HepG2 (cell line): ENCODE measurements around the gene S100A8. TPM values are rescaled to one million over a fixed set of nuclear protein-coding genes. Genes with fewer than 3 reads are reported as not detected.

ENCODE experiments used
- ATAC-seq: fragments of 200-7000 bp; cut with Tn5 transposase; 3 replicates; pipeline ENCODE4 v1.9.1; 2020; ENCODE audit warnings: mild to moderate bottlenecking, moderate library complexity
- BruUV-seq: library from RNA; stranded (reverse); fragments of 400-500 nt; replicated peaks from 2 replicates; lab custom pipeline; 2021; lab: Mats Ljungman, UMichigan
- CTCF ChIA-PET: fragments of 300-600 bp; formaldehyde crosslinking; extraction: SDS; loops from one replicate; lab custom pipeline; 2021; ENCODE audit warnings: low total read pairs, inconsistent platforms, low intra/inter-chr PET ratio; lab: Yijun Ruan, JAX
- POLR2A ChIA-PET: fragments of 350-600 bp; sonication (Branson Sonifier 250); formaldehyde crosslinking; loops from one replicate; lab custom pipeline; 2020; ENCODE audit warnings: antibody characterized with exemption, inconsistent platforms; lab: Yijun Ruan, JAX
- DNase-seq: peaks from one replicate; pipeline ENCODE4 v3.0.0-alpha.2; 2015; ENCODE audit warnings: low spot score
- FAIRE-seq: peaks from 3 replicates; lab custom pipeline; 2011; peaks lifted over from hg19 to GRCh38; lab: Jason Lieb, UNC
- H2AFZ ChIP-seq: one replicate; pipeline ENCODE4 v1.6.1; 2011; ENCODE audit warnings: low read length, inconsistent platforms
- H3K27ac ChIP-seq: fragments of 300-600 bp; 3 replicates; pipeline ENCODE4 v1.8.0; 2011; ENCODE audit warnings: mixed run types, mild to moderate bottlenecking, mixed read lengths, low read length, inconsistent platforms; ENCODE audit not compliant: insufficient read depth; ENCODE audit errors: extremely low read length
- H3K27me3 ChIP-seq, 2 experiments: fragments of 200-600 bp in 1 of 2; 2 replicates in 1 of 2; 3 replicates in 1 of 2; pipeline versions ENCODE4 v1.6.0 to v1.8.0; 2011; ENCODE audit warnings: low read length in 2 of 2, mild to moderate bottlenecking in 2 of 2, moderate library complexity in 2 of 2, inconsistent platforms in 1 of 2; ENCODE audit not compliant: insufficient read depth in 2 of 2, control insufficient read depth in 1 of 2
- H3K36me3 ChIP-seq, 2 experiments: fragments of 200-600 bp in 1 of 2; replicated peaks in 1 of 2; 2 replicates in 1 of 2; 3 replicates in 1 of 2; pipeline versions ENCODE4 v1.5.1 to v1.8.0; 2011; ENCODE audit warnings: low read length in 2 of 2, inconsistent platforms in 1 of 2; ENCODE audit not compliant: insufficient read depth in 2 of 2, control insufficient read depth in 1 of 2
- H3K4me1 ChIP-seq: 2 replicates; pipeline ENCODE4 v1.5.1; 2012; ENCODE audit warnings: low read length, inconsistent platforms; ENCODE audit not compliant: insufficient read depth
- H3K4me2 ChIP-seq: 2 replicates; pipeline ENCODE4 v1.6.0; 2011; ENCODE audit warnings: low read depth, low read length, inconsistent platforms
- H3K4me3 ChIP-seq, 3 experiments: fragments of 200-600 bp in 1 of 3; sonication (generic), shearing (Covaris generic) in 1 of 3; replicated peaks in 1 of 3; 2 replicates each; pipeline ENCODE4 v1.5.1; 2011 to 2016; ENCODE audit warnings: low read length in 3 of 3, inconsistent platforms in 2 of 3, low read depth in 2 of 3, mild to moderate bottlenecking in 2 of 3, control low read depth in 1 of 3, mixed read lengths in 1 of 3; ENCODE audit not compliant: insufficient read depth in 1 of 3
- H3K79me2 ChIP-seq: one replicate; pipeline ENCODE4 v1.6.1; 2011; ENCODE audit warnings: low read length, inconsistent platforms; ENCODE audit not compliant: insufficient read depth
- H3K9ac ChIP-seq: 2 replicates; pipeline ENCODE4 v1.6.0; 2011; ENCODE audit warnings: mild to moderate bottlenecking, low read depth, low read length, inconsistent platforms; ENCODE audit not compliant: insufficient read depth
- H3K9me3 ChIP-seq: 2 replicates; pipeline ENCODE4 v1.5.1; 2012; ENCODE audit warnings: mild to moderate bottlenecking, low read length
- H4K20me1 ChIP-seq: 2 replicates; pipeline ENCODE4 v1.6.0; 2011; ENCODE audit warnings: inconsistent platforms, mild to moderate bottlenecking, low read length, moderate library complexity; ENCODE audit not compliant: insufficient read depth
- ATF3 ChIP-seq: sonication (generic); formaldehyde crosslinking; IDR thresholded peaks from 2 replicates; pipeline ENCODE4 v1.4.0; 2020; ENCODE audit warnings: missing genetic modification reagents
- CSRNP2 ChIP-seq: sonication (generic); formaldehyde crosslinking; conservative IDR thresholded peaks from 2 replicates; pipeline ENCODE4 v1.8.0; 2022; ENCODE audit warnings: low read depth, missing genetic modification reagents
- DDIT3 ChIP-seq: sonication (generic); formaldehyde crosslinking; IDR thresholded peaks from 2 replicates; pipeline ENCODE4 v1.4.0; 2020; ENCODE audit warnings: mild to moderate bottlenecking, missing genetic modification reagents
- JUND ChIP-seq: sonication (generic); formaldehyde crosslinking; IDR thresholded peaks from 2 replicates; pipeline ENCODE4 v1.8.0; 2022; ENCODE audit warnings: mild to moderate bottlenecking, missing genetic modification reagents
- NFE2 ChIP-seq: sonication (generic); formaldehyde crosslinking; IDR thresholded peaks from 2 replicates; pipeline ENCODE4 v1.4.0; 2020; ENCODE audit warnings: missing genetic modification reagents
- ZBTB46 ChIP-seq: sonication (generic); formaldehyde crosslinking; IDR thresholded peaks from 2 replicates; pipeline ENCODE4 v1.4.0; 2020; ENCODE audit warnings: mild to moderate bottlenecking, missing genetic modification reagents, borderline replicate concordance
- ZFP37 ChIP-seq: sonication (generic); formaldehyde crosslinking; IDR thresholded peaks from 2 replicates; pipeline ENCODE4 v1.4.0; 2020; ENCODE audit warnings: missing genetic modification reagents, borderline replicate concordance
- ZNF207 ChIP-seq: fragments of 450-650 bp; IDR thresholded peaks from 2 replicates; pipeline ENCODE4 v1.6.1; 2016; ENCODE audit warnings: antibody characterized with exemption, borderline replicate concordance
- ZNF282 ChIP-seq: fragments of 450-650 bp; IDR thresholded peaks from 2 replicates; pipeline ENCODE4 v1.6.1; 2018; ENCODE audit not compliant: partially characterized antibody
- ZNF362 ChIP-seq: sonication (generic); formaldehyde crosslinking; IDR thresholded peaks from 2 replicates; pipeline ENCODE4 v1.4.0; 2020; ENCODE audit warnings: missing genetic modification reagents, mild to moderate bottlenecking, borderline replicate concordance
- ZNF616 ChIP-seq: sonication (generic); formaldehyde crosslinking; IDR thresholded peaks from 2 replicates; pipeline ENCODE4 v1.5.0; 2020; ENCODE audit warnings: low read depth, mild to moderate bottlenecking, missing genetic modification reagents
- ZNF770 ChIP-seq: sonication (generic); formaldehyde crosslinking; IDR thresholded peaks from 2 replicates; pipeline ENCODE4 v1.5.0; 2020; ENCODE audit warnings: mild to moderate bottlenecking, missing genetic modification reagents
- WGBS: methylation state at CpG from one replicate; pipeline ENCODE4 v1.1.6; 2017; ENCODE audit warnings: low lambda C conversion rate; 5-methylcytosine and 5-hydroxymethylcytosine counted together
- in situ Hi-C: cut with HindIII; loops from 2 replicates; pipeline ENCODE4 v1.10.0; 2017; ENCODE audit warnings: low pct_unique_long_range_greater_than_20kb; ENCODE audit not compliant: extremely low pct_ligation_motif_present
- intact Hi-C: fragments of 100-400 bp; cut with micrococcal nuclease; formaldehyde crosslinking; loops from one replicate; pipeline ENCODE4 v1.10.0; 2022; ENCODE audit not compliant: unreplicated experiment
- polyA plus RNA-seq, 8 experiments: library from polyadenylated mRNA; depleted of rRNA in 3 of 8; stranded (reverse) in 7 of 8; unstranded in 1 of 8; fragments of >200 nt; fragmentation: Illumina TruSeq in 4 of 8; extraction: Trizol in 4 of 8; gene quantifications; 2 replicates each; pipeline versions ENCODE4 v1.2.1 to v1.2.3, GENCODE V29; 2011 to 2016; ENCODE audit warnings: low read depth in 4 of 8, missing spikeins in 1 of 8, mixed read lengths in 1 of 8; ENCODE audit not compliant: insufficient read depth in 1 of 8
- total RNA-seq, 5 experiments: library from RNA; depleted of rRNA; stranded (reverse); fragments of >200 nt; fragmentation: Illumina TruSeq; extraction: Trizol; gene quantifications; 2 replicates each; pipeline ENCODE4 v1.2.3, GENCODE V29; 2016; ENCODE audit warnings: low read depth in 1 of 5

The S100A8 gene
- total and polyA plus RNA-seq, 2 of the 13 experiments (the other 11 are each of a cell fraction or from before 2014, with no cell fraction given): not detected

- 0% methylated on average over 1 of the region's 1 CpG for WGBS
- in situ Hi-C loops: no loop called here
- H3K4me1 ChIP-seq: no peaks in the 10 kb centered on the region
These were observed 1.5 kb downstream of the S100A8 start for GRCh38 chr1:153389401-153389800.

More at GRCh38 chr1:153389401-153389800, 1.5 kb downstream of the S100A8 start:
- Histone ChIP-seq H3K27me3 (no peaks in the 10 kb centered on the region; a peak in 2 of 5 replicates), H3K4me3 (no peak overlapping the region), H3K9ac (no peak overlapping the region), H3K9me3 (no peaks in the 10 kb centered on the region), H3K27ac (no peak overlapping the region), H2AFZ (no peak overlapping the region), H3K4me2 (no peak overlapping the region), H3K36me3 (no peaks in the 10 kb centered on the region), H4K20me1 (no peaks in the 10 kb centered on the region), H3K79me2 (no peaks in the 10 kb centered on the region)
- ATAC-seq (no peak), DNase-seq (no peak), FAIRE-seq (no peak)
- CTCF ChIA-PET: no interaction called here
- TF ChIP-seq ZNF362 (CRISPR knock-in tag) (no peak), ATF3 (CRISPR knock-in tag) (no peak), JUND (CRISPR knock-in tag) (no peak), DDIT3 (CRISPR knock-in tag) (no peak), ZNF282 (no peak), ZNF207 (no peak), ZFP37 (CRISPR knock-in tag) (no peak), ZNF616 (CRISPR knock-in tag) (no peak), ZNF770 (no peak), CSRNP2 (no peak), NFE2 (CRISPR knock-in tag) (no peak), ZBTB46 (no peak)
- POLR2A ChIA-PET: no interaction called here
- no TSS peak for BruUV-seq
- intact Hi-C loops: no loop called here
